GM12892 (cell line): ENCODE data around the gene ARHGAP40.

Experiments
- POLR2A ChIP-seq: IDR thresholded peaks from 2 replicates; pipeline ENCODE4 v1.6.1; 2011; ENCODE audit warnings: low read depth, low read length, control low read depth
- POLR2AphosphoS5 ChIP-seq: IDR thresholded peaks from 2 replicates; pipeline ENCODE4 v1.6.1; 2011; ENCODE audit warnings: low read depth, low read length, control low read depth
- TAF1 ChIP-seq: IDR thresholded peaks from 2 replicates; pipeline ENCODE4 v1.6.1; 2011; ENCODE audit warnings: low read depth, mild to moderate bottlenecking, control low read depth, low read length, borderline replicate concordance

DNA sequence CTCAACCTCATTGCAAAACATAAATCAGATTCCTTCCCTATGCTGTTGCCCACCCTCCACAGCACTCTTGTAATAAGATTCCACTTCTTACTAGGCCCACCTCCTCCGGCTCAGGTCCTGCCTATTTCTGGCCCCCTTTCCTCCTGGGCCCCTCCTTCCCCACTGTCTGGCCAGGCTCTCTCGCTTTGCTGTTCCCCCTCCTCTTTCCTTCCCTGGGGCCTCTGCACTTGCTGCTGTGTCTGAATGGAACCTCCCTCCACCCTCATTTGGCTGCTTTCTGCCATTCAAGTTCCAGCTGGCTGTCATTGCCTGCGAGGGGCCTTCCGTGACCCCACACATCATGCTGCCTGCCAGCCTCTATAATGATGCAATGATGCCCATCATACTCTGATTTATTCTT lies 38.9 kb downstream of the ARHGAP40 start:
- TF ChIP-seq POLR2AphosphoS5 = no peak
- TF ChIP-seq TAF1 = no peak
- no peak for TF ChIP-seq POLR2A
